Gastrocnemius medialis (tissue), 4 donors: ENCODE results near the gene MAGEC2. TPM values are rescaled to one million over a fixed set of nuclear protein-coding genes. Genes with fewer than 3 reads are reported as not detected.

ENCODE experiments used
- ATAC-seq, 2 donors: fragments of 150-250 bp; one replicate each; pipeline ENCODE4 v1.9.1; 2016
- DNase-seq, 2 donors: peaks; one replicate each; pipeline ENCODE4 v3.0.0-alpha.2; 2019
- H3K27ac ChIP-seq, 4 donors: fragments of 200-600 bp; sonication (generic); 1 replicate in 1 of 4; 2 replicates in 3 of 4; pipeline ENCODE4 v1.5.1; 2016 to 2018; ENCODE audit warnings: mild to moderate bottlenecking in 2 of 4, moderate library complexity in 1 of 4
- H3K27me3 ChIP-seq, 3 donors: fragments of 200-600 bp; sonication (generic) in 2 of 3; 1 replicate in 1 of 3; 2 replicates in 2 of 3; pipeline versions ENCODE4 v1.5.1 to v1.6.0; 2016 to 2019; ENCODE audit warnings: mild to moderate bottlenecking in 1 of 3, moderate library complexity in 1 of 3
- H3K36me3 ChIP-seq, 2 donors: fragments of 200-600 bp; sonication (generic) in 1 of 2; one replicate each; pipeline ENCODE4 v1.5.1; 2017 to 2018
- H3K4me1 ChIP-seq, 2 donors: fragments of 200-600 bp; sonication (generic) in 1 of 2; one replicate each; pipeline ENCODE4 v1.5.1; 2016 to 2017; ENCODE audit warnings: mild to moderate bottlenecking in 2 of 2
- H3K4me3 ChIP-seq, 4 donors: fragments of 200-600 bp; sonication (generic) in 3 of 4; 1 replicate in 1 of 4; 2 replicates in 3 of 4; pipeline ENCODE4 v1.5.1; 2016 to 2019; ENCODE audit warnings: mild to moderate bottlenecking in 2 of 4
- H3K9me3 ChIP-seq, 3 donors: fragments of 200-600 bp; sonication (generic) in 2 of 3; 1 replicate in 1 of 3; 2 replicates in 2 of 3; pipeline ENCODE4 v1.5.1; 2016 to 2019
- POLR2A ChIP-seq, 2 donors: fragments of 450-650 bp; IDR thresholded peaks; one replicate each; pipeline ENCODE4 v1.6.1; 2017; ENCODE audit warnings: antibody characterized with exemption in 2 of 2, mild to moderate bottlenecking in 2 of 2, moderate library complexity in 2 of 2
- in situ Hi-C, 4 donors: fragments of 200-750 bp; cut with MboI; loops; one replicate each; pipeline versions ENCODE4 v1.15.0 to v1.8.0; 2017; ENCODE audit warnings: low sequenced_read_pairs in 4 of 4
- intact Hi-C: fragments of 100-400 bp; cut with DNase I; formaldehyde crosslinking; loops from one replicate; pipeline ENCODE4 v1.15.1; 2023; ENCODE audit warnings: low total_unique reads
- total RNA-seq, 4 donors: library from RNA; depleted of rRNA; stranded (reverse); fragments of >200 nt; gene quantifications; one replicate each; pipeline versions ENCODE4 v1.1.0 to v1.2.3, GENCODE V29; 2016
- TF ChIP-seq, protein P1 (sequence below), 5 experiments: fragments of 450-650 bp in 3 of 5; fragments of 200-600 bp in 2 of 5; sonication (generic) in 2 of 5; IDR thresholded peaks in 4 of 5; conservative IDR thresholded peaks in 1 of 5; 1 replicate in 4 of 5; 2 replicates in 1 of 5; pipeline ENCODE4 v1.5.1; 2016 to 2019; ENCODE audit warnings: antibody characterized with exemption in 5 of 5, mild to moderate bottlenecking in 3 of 5, moderate library complexity in 3 of 5

MAGEC2 gene
- total RNA-seq, 4 donors from 2014 or later: not detected

DNA sequence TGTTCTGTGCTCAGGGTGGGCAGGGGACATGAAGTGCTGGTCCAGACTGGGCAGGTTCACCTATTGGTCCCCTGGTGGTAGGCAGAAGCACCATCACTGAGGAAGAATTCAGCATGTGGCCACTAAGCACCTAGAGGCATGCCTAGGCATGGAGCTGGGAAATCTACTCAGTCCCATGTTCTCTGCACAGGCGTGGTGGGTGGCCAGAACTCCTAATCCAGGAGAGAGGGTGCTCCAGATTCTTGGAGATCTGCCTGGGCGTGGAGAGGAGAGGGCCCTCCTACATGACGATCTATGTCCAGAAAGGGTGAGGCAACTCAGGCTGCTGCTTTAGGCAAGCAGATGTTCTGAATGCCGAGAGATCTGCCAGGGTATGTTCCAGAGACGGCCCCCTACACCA is 44.6 kb upstream of the MAGEC2 start:
- no peaks in the 10 kb centered on the region for H3K36me3 ChIP-seq
- in situ Hi-C loops (no loop called here), intact Hi-C loops (no loop called here)
- no peaks in the 10 kb centered on the region for H3K4me1 ChIP-seq
- no peaks in the 10 kb centered on the region for H3K27me3 ChIP-seq
- DNase-seq: no peak
- TF ChIP-seq POLR2A (IDR thresholded peaks at IDR 0.05): no peak
- TF ChIP-seq, protein P1, sequence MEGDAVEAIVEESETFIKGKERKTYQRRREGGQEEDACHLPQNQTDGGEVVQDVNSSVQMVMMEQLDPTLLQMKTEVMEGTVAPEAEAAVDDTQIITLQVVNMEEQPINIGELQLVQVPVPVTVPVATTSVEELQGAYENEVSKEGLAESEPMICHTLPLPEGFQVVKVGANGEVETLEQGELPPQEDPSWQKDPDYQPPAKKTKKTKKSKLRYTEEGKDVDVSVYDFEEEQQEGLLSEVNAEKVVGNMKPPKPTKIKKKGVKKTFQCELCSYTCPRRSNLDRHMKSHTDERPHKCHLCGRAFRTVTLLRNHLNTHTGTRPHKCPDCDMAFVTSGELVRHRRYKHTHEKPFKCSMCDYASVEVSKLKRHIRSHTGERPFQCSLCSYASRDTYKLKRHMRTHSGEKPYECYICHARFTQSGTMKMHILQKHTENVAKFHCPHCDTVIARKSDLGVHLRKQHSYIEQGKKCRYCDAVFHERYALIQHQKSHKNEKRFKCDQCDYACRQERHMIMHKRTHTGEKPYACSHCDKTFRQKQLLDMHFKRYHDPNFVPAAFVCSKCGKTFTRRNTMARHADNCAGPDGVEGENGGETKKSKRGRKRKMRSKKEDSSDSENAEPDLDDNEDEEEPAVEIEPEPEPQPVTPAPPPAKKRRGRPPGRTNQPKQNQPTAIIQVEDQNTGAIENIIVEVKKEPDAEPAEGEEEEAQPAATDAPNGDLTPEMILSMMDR (IDR thresholded peaks at IDR 0.05 in 4 of 5, conservative IDR thresholded peaks at IDR 0.05 in 1 of 5): no peak
- no peak overlapping the region for H3K27ac ChIP-seq
- H3K9me3 ChIP-seq: no peaks in the 10 kb centered on the region
- no peak overlapping the region for H3K4me3 ChIP-seq
- ATAC-seq: no peak

- DNase-seq: no peak
- intact Hi-C loops: no loop called here
- no peaks in the 10 kb centered on the region for H3K9me3 ChIP-seq
- no peaks in the 10 kb centered on the region for H3K36me3 ChIP-seq
- TF ChIP-seq, protein P1 (IDR thresholded peaks at IDR 0.05 in 4 of 5, conservative IDR thresholded peaks at IDR 0.05 in 1 of 5): no peak
- no peak for TF ChIP-seq POLR2A (IDR thresholded peaks at IDR 0.05)
- no peaks in the 10 kb centered on the region for H3K27me3 ChIP-seq
- H3K4me3 ChIP-seq: no peak overlapping the region
- no peaks in the 10 kb centered on the region for H3K4me1 ChIP-seq
- H3K27ac ChIP-seq: no peak overlapping the region
- ATAC-seq: no peak
- in situ Hi-C loops: no loop called here
Observed at GRCh38 chrX:142244568-142244967, 39.5 kb upstream of the MAGEC2 start.

DNA sequence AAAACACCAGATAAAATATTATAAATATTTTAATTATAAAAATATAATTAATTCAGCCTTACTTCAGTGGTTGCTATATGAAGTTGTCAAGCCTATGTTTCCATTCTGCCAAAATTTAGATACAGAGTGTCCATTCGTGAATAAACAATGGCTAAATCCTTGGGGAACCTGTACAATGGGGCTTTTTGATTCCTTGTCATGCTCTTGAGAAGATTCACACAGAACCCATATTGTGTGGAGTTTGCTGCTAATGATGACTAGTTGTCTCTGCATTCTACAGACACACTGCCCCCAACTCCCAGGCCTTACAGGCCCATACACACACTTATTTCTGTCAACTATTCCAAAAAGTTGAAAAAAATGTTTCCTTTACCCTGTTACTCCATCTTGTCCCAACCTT is 33.4 kb upstream of the MAGEC2 start:
- TF ChIP-seq, protein P1 (IDR thresholded peaks at IDR 0.05 in 4 of 5, conservative IDR thresholded peaks at IDR 0.05 in 1 of 5): no peak
- no peak for TF ChIP-seq POLR2A (IDR thresholded peaks at IDR 0.05)

GRCh38 chrX:142233400-142233799 is 28.3 kb upstream of the MAGEC2 start:
- DNase-seq (no peak), ATAC-seq (no peak)
- no peaks in the 10 kb centered on the region for H3K9me3 ChIP-seq
- no peak for TF ChIP-seq POLR2A (IDR thresholded peaks at IDR 0.05)
- TF ChIP-seq, protein P1 (IDR thresholded peaks at IDR 0.05 in 4 of 5, conservative IDR thresholded peaks at IDR 0.05 in 1 of 5): no peak
- no peaks in the 10 kb centered on the region for H3K4me1 ChIP-seq
- no peaks in the 10 kb centered on the region for H3K36me3 ChIP-seq
- no peaks in the 10 kb centered on the region for H3K27me3 ChIP-seq
- H3K27ac ChIP-seq: no peak overlapping the region
- in situ Hi-C loops (no loop called here), intact Hi-C loops (no loop called here)
- no peak overlapping the region for H3K4me3 ChIP-seq

More for the DNA sequence above, 33.4 kb upstream of the MAGEC2 start:
- intact Hi-C loops: no loop called here
- Histone ChIP-seq H3K4me1 (no peaks in the 10 kb centered on the region), H3K4me3 (no peak overlapping the region), H3K27ac (no peak overlapping the region), H3K9me3 (no peaks in the 10 kb centered on the region), H3K36me3 (no peaks in the 10 kb centered on the region), H3K27me3 (no peaks in the 10 kb centered on the region)
- ATAC-seq (no peak), DNase-seq (no peak)
- in situ Hi-C loops: no loop called here

- no peaks in the 10 kb centered on the region for H3K9me3 ChIP-seq
- in situ Hi-C loops: no loop called here
- H3K4me1 ChIP-seq: no peaks in the 10 kb centered on the region
- ATAC-seq (no peak), DNase-seq (no peak)
- intact Hi-C loops: no loop called here
- no peak overlapping the region for H3K27ac ChIP-seq
- H3K36me3 ChIP-seq: no peaks in the 10 kb centered on the region
- no peak for TF ChIP-seq POLR2A (IDR thresholded peaks at IDR 0.05)
- TF ChIP-seq, protein P1 (IDR thresholded peaks at IDR 0.05 in 4 of 5, conservative IDR thresholded peaks at IDR 0.05 in 1 of 5): no peak
- H3K27me3 ChIP-seq: peaks cover 0 to 3% (median 0%) of the 10 kb centered on the region in 3 donors
- H3K4me3 ChIP-seq: no peak overlapping the region
Observed at GRCh38 chrX:142214081-142214480, 9.0 kb upstream of the MAGEC2 start.
